Muscle layer of colon (tissue), 2 donors: ENCODE results near the gene SGSM1.

ENCODE experiments used
- H3K27ac ChIP-seq: one replicate; pipeline ENCODE4 v1.7.0; 2013; ENCODE audit warnings: low read depth, mild to moderate bottlenecking, low read length, moderate library complexity
- H3K27me3 ChIP-seq, 2 donors: one replicate each; pipeline ENCODE4 v1.7.0; 2013; ENCODE audit warnings: low read length in 2 of 2, mild to moderate bottlenecking in 2 of 2; ENCODE audit not compliant: insufficient read depth in 2 of 2, control insufficient read depth in 1 of 2
- H3K36me3 ChIP-seq: one replicate; pipeline ENCODE4 v1.7.0; 2013; ENCODE audit warnings: mild to moderate bottlenecking, low read length; ENCODE audit not compliant: insufficient read depth
- H3K4me1 ChIP-seq: one replicate; pipeline ENCODE4 v1.7.0; 2013; ENCODE audit warnings: mild to moderate bottlenecking, low read length; ENCODE audit not compliant: insufficient read depth
- H3K4me3 ChIP-seq, 2 donors: one replicate each; pipeline ENCODE4 v1.7.0; 2013; ENCODE audit warnings: low read length in 2 of 2, low read depth in 1 of 2, mild to moderate bottlenecking in 1 of 2, moderate library complexity in 1 of 2
- H3K9ac ChIP-seq: one replicate; pipeline ENCODE4 v1.7.0; 2013; ENCODE audit warnings: low read length
- H3K9me3 ChIP-seq: one replicate; pipeline ENCODE4 v1.7.0; 2013; ENCODE audit warnings: mild to moderate bottlenecking, low read length
- donor health status: abdominal sarcoma.
- donor health status: Adenocarcinoma of cecum.

The SGSM1 gene

GRCh38 chr22:24976442-24977218 is 170.6 kb downstream of the SGSM1 start:
- H3K9ac ChIP-seq: no peak overlapping the region
- H3K4me3 ChIP-seq: no peak overlapping the region
- H3K27me3 ChIP-seq: no peaks in the 10 kb centered on the region
- H3K27ac ChIP-seq: no peak overlapping the region
- no peaks in the 10 kb centered on the region for H3K36me3 ChIP-seq
- peaks cover 17% of the 10 kb centered on the region for H3K4me1 ChIP-seq
- H3K9me3 ChIP-seq: no peaks in the 10 kb centered on the region
